Fibroblast of skin of abdomen (primary cell): ENCODE measurements around the gene UCP2.

ENCODE experiments used
- DNase-seq: peaks from one replicate; pipeline ENCODE4 v3.0.0-alpha.2; 2013

The UCP2 gene

GRCh38 chr11:74009675-74010305, 27.1 kb upstream of the UCP2 start:
- DNase-seq = no peak

- no peak for DNase-seq
Measured at GRCh38 chr11:74009230-74009547, 26.5 kb upstream of the UCP2 start.

- DNase-seq = no peak
Measured at GRCh38 chr11:74008373-74009229, 26.0 kb upstream of the UCP2 start, which contains the start of gene UCP3. Gene UCP3, minus strand, starts transcription at chr11:74009085. Its CDS starts 2,043 bp downstream, at chr11:74007042.

- no peak for DNase-seq
Measured at GRCh38 chr11:74007691-74008372, 25.2 kb upstream of the UCP2 start.

GRCh38 chr11:74006743-74007304, 24.2 kb upstream of the UCP2 start:
- no peak for DNase-seq

GRCh38 chr11:74005721-74006517, 23.3 kb upstream of the UCP2 start:
- DNase-seq = no peak

GRCh38 chr11:74004759-74005615, 22.3 kb upstream of the UCP2 start:
- no peak for DNase-seq

- DNase-seq = no peak
Measured at GRCh38 chr11:74004046-74004695, 21.5 kb upstream of the UCP2 start.

- DNase-seq = no peak
Measured at GRCh38 chr11:74002832-74003231, 20.2 kb upstream of the UCP2 start.

- DNase-seq = no peak
Measured at GRCh38 chr11:74001822-74002286, 19.2 kb upstream of the UCP2 start.

GRCh38 chr11:74000307-74001133, 17.9 kb upstream of the UCP2 start:
- no peak for DNase-seq

GRCh38 chr11:73999581-74000306, 17.1 kb upstream of the UCP2 start:
- DNase-seq = no peak

GRCh38 chr11:73998846-73999575, 16.4 kb upstream of the UCP2 start:
- no peak for DNase-seq

GRCh38 chr11:73997120-73997770, 14.6 kb upstream of the UCP2 start:
- DNase-seq = no peak

- DNase-seq = no peak
Measured at GRCh38 chr11:73996161-73996747, 13.6 kb upstream of the UCP2 start.

- DNase-seq = no peak
Measured at GRCh38 chr11:73995731-73996130, 13.1 kb upstream of the UCP2 start.

- no peak for DNase-seq
Measured at GRCh38 chr11:73995247-73995646, 12.6 kb upstream of the UCP2 start.
